ENCODE data around the gene EBP.

Gene EBP

DNA sequence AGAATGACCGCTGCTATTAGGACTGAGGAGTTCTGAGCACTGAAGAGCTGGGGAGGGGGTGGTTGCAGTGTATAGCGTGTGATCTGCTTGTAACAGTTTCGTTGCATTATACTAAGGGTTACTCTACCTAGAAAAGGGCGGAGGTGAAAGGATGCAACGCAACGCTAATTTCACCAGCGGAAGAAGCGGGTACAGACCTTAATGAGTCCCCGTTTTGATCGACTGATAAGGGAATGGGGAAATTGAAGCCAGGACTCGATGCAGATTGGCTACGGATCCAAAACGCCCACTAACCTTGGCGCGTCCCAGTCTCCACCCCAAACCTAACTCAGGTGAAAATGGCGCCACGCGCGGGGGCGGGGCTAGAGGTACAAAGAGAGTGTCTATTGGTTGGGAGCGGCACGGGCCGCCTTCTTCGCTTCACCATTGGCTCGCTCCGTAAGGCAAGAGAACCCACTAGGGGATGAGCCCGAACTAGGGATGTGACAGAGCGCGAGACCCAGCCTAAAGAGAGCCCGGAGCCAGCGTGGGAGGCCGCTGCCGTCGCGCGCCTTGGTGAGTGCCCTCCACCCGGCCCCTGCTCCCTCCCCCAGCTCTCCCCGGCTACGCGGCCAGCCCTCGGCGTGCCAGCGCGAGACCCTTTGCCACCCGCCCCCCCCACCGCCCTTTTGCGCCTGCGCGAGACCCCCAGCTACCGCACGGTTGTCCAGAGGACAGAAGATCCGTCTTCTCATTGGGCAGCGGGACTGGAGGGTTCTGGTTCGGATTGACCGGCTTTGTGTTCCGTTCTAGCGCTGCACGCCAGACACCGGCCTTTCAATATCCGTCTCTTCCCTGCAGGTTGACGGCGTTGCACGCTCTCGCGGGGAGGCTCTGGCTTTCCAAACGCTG, at the start of gene EBP:
Gene EBP, plus strand, starts transcription at position 456 of the 891 bp plus-strand sequence. CDS start 1,964 bp downstream, outside the sequence.
- DNase-seq: peak; percentile 97

DNA sequence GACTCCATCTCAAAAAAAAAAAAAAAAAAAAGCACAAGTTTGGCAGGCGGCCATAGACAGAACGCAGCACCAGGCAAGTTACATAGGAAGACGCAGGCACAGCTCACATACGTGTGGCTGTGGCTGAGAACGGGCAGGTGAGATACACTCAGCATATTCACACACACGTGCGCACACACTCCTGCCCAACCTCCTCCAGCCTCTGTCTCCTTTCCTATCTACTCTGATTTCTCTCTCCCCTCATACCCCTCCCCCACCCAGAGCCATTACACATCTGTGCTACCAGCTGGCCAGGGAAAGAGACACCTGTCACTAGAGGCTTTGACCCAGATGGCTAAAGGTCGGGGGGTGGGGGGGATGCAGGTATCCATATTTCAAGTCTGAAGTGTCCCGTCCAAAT, 49.4 kb upstream of the EBP start:
- no peak for DNase-seq

DNA sequence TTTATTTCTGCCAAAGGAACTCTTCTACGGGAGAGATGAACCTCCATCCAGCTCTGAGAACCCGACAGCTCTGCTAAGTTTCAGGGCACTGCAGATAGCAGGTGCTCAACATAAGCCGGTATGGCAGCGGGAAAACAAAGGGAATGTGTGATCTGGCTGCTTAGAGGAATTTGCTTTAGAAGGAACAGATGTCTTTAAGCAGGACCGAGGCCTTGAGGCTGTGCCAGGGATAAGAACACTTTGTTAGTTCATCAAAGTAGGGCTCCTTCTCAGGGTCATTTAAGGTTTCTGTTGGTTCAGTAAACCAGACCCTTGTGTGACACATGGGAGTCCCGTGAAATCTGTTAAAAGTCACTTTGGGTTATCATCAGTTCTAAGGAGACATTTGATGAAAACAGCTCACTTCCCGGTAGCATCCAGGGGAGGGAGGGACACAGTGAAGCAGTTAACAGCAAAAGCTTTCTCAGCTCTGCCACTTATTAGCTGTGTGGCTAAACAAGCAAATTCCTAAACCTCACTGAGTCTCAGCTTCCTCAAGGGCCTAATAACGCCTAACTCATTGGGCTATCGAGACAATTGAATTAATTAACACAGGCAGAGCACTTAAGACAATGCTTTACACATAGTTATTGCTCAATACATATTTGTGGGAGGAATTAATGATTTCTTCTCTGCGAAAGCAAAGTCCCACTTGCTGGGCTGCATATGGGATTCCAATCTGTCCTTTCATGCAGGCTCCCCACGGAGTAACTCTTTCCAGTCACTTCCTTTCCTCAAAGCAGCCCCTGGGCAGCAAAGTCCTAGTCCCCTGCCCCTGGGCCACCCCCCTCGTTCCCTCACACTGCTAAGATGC, 48.5 kb upstream of the EBP start:
- DNase-seq: no peak

DNA sequence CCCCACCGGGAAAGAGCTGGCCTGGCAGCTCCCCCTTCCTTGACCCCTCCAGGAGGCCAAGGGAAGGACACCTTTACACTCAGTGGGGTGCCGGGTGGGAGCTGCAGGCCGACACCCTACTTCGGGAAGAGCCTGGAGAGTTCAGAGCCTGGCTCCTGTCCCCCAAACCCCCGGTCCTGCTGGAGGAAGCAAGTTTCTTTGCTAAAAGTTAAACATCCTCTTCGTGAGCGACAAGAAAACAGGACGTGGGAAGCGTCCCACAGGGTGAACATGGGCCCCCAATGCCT, 48.0 kb upstream of the EBP start:
- no peak for DNase-seq

DNA sequence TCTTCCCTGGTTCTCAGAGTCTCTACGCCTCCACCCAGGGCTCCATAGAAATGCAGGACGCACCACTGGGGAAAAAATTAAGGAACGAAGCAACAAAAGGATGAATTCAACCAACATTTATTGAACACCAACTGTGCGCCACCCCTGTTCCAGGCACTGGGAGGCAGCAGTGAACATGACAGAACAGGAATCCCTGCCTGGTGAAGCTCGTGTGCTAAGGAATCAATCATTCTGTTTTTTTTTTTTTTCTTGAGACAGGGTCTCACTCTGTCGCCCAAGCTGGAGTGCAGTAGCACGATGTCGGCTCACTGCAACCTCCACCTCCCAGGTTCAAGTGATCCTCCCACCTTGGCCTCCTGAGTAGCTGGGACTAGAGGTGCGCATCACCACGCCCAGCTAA, 47.5 kb upstream of the EBP start:
- no peak for DNase-seq

DNA sequence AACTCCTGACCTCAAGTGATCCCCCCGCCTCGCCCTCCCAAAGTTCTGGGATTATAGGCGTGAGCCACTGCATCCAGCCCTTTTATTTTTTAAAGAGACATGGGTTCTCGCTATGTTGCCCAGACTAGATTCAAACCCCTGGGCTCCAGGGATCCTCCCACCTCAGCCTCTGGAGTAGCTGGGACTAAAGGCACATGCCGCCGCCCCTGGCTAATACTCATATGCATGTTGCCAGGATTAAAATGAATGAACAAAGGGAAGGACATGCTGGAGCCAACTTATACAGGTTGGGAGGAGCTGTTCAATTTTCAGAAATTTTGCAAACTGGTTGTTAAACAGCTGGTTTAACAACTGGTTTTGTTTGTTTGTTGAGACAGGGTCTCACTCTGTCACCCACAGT, 47.0 kb upstream of the EBP start:
- no peak for DNase-seq

DNA sequence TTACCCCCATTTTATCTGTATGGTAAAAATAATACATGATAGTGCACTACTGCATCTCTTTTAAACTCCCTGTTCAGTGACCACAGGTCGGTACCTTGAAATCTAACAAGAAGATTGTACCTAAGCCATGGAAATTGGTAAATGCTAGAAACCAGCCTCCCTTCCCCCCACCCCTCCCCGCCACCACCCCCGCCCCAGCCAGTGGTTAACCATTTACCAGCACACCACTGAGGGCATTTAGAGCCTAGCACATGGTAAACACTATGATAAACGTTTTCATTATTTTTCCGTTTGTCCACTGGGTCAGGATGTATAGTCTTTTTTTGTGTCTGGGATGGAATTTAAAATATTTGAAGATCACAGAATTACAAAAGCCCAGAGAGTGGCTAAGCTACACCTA, 46.3 kb upstream of the EBP start:
- no peak for DNase-seq

DNA sequence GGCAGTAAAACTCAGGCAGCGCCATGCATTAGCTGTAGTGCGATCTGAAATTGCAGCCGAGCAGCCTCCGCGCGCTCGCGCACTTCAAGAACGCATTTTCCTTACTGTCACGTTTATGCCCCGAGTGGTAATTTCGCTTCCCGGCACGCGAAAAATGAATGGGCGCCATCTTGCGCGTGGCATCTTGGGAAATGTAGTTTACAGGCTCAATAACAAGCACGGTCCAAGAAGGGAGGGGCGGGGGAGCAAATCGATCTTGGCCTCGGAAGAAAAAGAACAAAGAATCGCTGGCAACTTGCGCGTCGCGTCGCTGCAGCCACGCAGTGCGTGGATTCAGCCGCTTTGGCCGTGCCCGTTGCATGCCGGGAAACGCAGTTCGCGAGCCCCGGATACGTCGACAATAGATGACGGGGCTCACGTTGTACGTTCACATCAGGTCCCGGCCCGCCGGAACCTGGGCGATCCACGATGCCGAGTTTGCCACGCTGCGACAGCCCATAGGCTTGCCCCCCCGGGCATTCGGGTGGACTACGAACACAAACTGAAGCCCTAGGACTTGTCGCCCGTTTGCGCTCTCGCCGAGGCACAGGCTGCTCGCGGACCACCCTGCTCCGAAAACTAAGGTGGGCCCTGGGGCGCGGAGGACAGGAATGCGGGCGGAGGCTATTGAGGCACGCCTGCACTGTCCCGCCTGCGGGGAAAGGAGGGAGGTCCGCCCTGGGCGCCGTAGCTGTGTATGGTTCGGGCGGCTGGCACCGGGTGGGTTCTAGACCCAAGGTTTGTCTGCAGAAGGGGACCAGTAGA, 45.6 kb upstream of the EBP start, which contains the start of gene FTSJ1:
Gene FTSJ1, plus strand, starts transcription at position 426 of the 804 bp plus-strand sequence. CDS start 1,849 bp downstream, outside the sequence.
- peak; percentile 96 for DNase-seq

DNA sequence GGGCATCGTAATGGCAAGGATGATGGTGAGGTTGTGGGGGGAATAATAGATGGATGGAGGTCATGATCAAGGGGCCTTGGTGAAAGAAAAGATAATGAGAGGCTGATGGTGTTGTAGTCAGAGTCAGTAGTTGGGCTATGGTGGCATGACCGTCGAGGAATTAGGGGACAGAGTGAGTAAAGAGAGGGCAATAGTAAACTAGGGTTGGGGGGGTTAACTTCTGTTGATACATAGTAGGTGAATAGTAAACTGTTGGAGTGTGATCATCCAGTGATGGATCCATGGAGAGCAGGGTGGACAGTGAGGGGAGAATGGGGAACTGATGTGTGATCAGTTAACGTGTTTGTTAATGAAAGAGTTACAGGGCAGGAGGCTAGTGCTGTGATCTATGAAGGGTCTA, 44.7 kb upstream of the EBP start:
- DNase-seq: no peak

DNA sequence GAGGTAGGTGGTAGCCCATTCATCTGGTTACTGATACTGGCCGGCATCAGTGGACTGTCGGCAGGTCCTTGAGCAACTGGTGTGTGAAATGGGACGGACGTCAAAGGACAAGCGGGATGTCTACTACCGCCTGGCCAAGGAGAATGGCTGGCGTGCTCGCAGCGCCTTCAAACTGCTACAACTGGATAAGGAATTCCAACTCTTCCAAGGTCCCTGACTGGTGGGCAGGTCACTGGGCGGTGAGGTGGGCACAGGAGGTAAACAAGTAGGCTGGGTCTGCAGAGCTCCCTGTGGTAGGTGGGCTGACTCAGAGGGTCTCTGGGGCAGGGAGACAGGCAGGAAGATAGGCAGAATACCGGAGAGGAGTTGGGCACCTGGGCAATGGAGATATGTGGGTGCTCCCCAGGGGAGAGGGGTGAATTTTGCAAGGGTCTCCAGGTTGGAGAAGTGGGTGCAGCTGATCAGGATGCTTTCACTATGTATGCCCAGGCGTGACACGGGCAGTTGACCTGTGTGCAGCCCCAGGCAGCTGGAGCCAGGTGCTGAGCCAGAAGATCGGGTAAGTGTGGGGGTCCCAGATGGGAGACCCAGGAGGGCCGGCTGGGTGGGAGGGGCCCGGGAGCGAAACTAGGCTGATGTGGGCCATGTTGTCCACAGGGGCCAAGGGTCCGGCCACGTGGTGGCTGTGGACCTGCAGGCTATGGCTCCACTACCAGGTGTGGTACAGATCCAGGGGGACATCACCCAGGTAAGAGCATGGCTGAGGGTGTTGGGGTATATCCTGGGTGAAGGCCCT, 43.5 kb upstream of the EBP start:
- no peak for DNase-seq

DNA sequence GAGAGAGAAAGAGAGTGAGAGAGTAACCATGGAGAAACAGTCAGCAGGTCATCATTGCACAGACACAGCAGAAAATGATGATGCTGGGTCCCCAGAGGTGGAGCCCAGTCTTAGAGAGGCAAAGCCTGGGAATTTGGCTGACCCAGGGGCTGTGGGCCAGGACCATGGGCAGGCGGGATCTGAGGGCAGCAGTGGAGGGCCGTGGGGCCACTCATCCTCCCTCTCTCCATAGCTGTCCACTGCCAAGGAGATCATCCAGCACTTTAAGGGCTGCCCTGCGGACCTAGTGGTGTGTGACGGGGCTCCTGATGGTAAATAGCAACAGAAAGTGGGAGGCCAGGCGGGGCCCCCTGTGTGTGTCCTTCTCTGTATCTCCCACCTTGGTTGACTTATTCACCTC, 42.8 kb upstream of the EBP start:
- DNase-seq: no peak

DNA sequence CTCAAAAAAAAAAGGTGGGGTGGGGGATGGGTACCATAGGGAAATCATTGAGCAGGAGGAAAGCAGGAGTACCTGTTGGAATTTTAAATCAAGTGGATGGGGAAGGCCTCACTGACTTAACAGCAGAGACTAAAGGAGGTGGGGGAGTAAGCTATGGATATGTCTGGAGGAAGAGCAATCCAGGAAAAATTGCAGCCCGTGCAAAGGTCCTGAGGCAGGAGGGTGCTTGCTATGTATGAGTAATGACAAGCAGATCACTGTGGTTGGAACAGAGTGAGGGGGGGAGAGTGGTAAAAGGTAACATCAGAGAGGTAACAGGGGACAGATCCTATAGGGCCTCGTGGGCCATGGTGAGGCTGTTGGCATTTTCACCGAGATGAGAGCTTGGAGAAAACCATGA, 41.5 kb upstream of the EBP start:
- DNase-seq: no peak

DNA sequence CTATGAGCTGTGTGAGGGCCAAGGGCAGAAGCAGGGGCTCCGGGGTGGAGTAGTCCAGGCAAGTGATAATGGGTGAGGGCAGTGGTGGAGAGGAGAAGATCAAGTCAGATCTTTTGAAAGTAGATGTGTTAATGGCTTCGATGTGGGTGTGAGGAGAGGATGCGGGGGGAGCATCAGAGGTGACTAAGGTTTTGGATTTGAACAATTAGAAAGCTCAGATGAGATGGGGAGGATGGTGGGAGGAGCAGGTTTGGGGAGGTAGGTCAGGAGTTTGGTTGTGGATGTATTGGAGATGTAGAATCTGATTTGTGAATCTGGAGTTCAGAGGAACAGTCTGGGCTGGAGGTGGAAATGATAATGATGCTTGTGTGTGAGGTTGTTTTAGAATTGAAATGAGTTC, 41.0 kb upstream of the EBP start:
- no peak for DNase-seq

DNA sequence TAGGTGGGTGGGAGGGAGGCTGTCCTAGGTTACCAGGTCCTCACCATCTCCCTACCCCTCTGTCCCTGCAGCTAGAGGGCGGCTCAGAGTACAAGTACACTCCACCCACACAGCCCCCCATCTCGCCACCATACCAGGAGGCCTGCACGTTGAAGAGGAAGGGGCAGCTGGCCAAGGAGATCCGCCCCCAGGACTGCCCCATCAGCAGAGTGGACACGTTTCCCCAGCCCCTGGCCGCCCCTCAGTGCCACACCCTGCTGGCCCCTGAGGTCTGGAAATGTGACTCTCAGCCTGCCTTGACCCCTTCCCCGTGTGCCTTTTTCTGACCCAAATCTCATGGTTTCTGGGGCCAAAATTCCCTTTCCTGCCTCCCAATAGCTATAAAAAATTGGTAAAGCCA, 39.1 kb upstream of the EBP start:
- DNase-seq: no peak

DNA sequence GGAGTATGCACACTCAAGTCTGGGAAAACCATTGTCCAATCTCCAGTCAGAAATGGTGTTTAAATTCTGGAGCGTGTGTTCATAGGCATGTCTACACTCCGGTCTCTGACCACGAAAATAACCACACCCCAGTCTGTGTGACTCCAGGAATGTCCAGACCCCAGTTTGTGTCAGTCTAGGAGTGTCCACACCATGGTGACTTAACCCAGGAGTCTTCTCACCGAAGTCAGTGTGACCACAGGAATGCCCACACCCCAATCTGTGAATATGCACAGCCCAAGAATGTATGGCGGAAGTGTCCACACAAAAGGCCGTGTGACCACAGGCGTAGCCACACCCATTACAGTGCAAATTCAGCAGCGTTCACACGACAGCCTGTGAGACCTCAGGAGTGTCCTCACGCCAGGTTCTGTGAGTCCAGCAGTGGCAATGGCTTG, 34.2 kb upstream of the EBP start:
- DNase-seq: no peak

DNA sequence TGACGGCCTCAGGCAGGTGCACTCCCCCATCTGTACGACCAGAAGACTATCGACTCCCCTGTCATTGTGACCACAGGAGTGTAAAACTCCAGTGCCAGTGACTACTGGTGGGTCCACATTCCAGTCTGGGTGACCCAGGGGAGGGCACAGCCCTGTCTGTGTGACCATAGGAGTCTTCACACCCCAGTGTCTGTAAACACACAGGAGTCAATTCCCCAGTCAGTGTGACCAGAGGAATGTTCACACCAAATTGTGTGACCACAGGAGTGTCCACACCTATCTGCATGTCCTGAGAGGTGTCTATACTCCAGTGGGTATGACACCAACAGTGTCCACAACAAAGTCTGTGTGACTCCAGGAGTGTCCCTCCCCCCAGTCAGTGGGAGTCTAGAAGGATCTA, 33.6 kb upstream of the EBP start:
- no peak for DNase-seq

DNA sequence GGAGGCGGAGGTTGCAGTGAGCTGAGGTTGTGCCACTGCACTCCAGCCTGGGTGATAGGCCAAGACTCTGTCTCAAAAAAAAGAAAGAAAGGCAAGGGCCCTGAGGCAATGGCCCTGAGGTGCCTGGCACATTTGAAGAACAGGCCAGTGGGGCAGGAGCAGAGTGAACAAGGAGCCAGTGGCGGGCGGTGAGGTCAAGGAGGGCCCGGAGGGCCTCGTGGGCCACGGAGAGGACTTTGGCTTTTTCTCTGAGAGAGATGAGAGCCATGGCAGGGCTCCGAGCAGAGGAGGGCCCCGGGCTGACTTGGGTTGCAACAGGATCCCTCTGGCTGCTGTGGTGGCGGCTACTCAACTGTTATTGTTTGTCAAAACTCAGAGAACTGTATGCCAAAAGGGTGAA, 32.3 kb upstream of the EBP start:
- no peak for DNase-seq

DNA sequence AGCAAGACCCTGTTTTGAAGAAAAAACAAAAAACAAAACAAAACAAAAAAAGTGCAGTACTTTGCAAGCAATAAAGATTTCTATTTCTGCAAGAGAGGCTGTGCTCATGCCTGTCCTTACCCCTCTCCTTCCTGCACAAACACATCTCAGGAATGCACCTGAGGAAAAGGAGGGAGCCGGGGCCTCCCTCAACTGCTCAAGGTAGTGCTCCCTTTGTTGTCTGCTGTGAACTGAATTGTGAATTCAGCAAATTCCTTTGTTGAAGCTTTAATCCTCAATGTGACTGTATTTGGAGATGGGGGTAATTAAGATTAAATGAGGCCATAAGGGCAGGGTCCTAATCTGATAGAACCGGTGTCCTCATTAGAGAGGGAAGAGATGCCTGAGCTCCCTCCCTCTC, 31.7 kb upstream of the EBP start:
- DNase-seq: no peak

DNA sequence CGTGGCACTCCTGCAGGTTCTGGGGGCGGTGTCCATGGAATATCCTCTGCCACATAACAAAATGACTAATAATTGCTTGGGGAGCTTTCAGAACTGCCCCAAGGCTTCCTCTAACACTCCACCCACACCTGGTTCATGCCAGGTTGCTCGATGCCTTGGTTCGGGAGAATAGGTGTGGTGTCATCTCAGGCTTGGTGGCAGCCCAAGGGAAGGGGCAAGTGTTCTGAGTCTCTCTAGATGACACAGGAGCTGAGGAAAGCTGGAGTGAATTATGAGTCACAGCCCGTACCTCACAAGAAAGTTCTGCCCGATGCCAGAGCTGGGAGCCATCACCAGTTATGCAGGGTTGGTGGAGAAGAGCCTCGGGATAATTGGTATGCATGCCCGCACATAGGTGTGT, 30.9 kb upstream of the EBP start:
- DNase-seq: no peak

DNA sequence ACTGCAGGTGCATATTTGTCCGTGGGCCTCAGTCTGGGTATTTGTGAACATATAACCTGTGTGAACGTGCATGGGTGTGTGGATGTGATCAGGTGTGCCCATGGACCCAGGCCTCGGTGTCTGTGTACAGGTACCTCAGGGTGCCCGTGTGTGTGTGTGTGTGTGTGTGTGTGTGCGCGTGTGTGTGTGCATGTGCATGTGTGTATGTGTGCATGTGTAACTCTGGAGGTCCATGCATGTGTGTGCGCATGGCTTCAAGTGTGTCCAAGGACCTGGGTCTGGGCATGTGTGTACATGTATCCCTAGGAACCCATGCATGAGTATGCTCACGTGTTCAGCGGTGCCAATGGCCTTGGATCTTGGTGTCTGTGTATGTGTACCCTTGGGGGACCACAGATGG, 29.8 kb upstream of the EBP start:
- DNase-seq: no peak

DNA sequence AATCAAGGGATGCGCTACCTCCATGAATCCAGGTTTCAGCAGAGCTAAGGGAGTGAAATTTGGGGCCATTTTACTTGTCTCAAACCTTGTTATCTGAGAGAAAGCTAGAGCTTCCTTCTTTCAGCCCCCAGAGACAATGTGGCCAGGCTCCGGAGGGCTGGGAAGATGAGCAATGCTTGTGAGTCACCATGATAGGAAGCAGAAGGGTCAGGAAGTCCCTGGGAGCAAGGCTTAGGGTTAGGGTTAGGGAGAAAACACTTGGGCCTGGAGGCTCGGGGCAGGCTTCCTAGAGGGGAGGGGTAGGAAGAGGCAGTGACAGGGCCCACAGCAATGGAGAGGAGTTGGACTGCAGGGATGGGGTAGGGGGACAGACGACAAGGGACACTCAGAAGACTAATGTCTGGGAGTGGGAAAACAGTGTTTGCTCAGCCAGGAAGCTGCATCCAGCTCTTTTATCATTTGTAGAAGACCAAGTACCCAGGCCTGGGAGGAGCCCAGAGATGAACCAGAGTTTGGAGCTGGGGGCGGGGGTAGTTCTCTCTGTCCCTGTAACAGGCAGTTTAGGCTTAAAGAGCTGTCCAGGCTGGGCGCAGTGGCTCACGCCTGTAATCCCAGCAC, 29.2 kb upstream of the EBP start:
- no peak for DNase-seq

DNA sequence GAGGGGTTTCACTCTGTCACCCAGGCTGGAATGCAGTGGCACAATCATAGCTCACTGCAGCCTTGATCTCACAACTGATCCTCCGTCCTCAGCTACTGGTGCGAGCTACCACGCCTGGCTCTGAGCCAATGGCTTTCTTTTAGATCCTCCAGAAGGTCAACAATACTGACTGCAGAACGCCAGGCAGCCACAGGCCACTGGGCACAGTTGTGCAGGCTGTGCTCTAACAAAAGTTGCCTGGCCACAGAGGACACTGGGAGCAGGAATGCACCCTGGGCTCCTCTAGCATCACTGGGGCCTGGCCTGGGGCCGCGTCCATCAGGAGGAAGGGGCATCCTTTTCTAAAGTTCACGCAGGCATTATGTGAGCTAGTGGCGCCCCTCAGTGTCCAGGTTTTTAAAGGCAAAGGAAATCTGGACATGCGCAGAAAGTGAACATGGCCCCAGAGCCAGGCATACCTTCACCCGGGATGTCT, 27.7 kb upstream of the EBP start:
- no peak for DNase-seq
